ENCODE results near the gene AIPL1.

- TF ChIP-seq, protein P1, sequence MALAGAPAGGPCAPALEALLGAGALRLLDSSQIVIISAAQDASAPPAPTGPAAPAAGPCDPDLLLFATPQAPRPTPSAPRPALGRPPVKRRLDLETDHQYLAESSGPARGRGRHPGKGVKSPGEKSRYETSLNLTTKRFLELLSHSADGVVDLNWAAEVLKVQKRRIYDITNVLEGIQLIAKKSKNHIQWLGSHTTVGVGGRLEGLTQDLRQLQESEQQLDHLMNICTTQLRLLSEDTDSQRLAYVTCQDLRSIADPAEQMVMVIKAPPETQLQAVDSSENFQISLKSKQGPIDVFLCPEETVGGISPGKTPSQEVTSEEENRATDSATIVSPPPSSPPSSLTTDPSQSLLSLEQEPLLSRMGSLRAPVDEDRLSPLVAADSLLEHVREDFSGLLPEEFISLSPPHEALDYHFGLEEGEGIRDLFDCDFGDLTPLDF (CRISPR knock-in tag; IDR thresholded peaks at IDR 0.05) = no peak
- TF ChIP-seq IRF1 (CRISPR knock-in tag; IDR thresholded peaks at IDR 0.05) (no peak), ZNF317 (CRISPR knock-in tag; IDR thresholded peaks at IDR 0.05; ENCODE audit: borderline replicate concordance, low read depth) (no peak), ATF3 (CRISPR knock-in tag; conservative IDR thresholded peaks at IDR 0.05) (no peak), JAZF1 (CRISPR knock-in tag; IDR thresholded peaks at IDR 0.05) (no peak), ZNF671 (CRISPR knock-in tag; IDR thresholded peaks at IDR 0.05) (no peak)
- TF ChIP-seq, protein P2, sequence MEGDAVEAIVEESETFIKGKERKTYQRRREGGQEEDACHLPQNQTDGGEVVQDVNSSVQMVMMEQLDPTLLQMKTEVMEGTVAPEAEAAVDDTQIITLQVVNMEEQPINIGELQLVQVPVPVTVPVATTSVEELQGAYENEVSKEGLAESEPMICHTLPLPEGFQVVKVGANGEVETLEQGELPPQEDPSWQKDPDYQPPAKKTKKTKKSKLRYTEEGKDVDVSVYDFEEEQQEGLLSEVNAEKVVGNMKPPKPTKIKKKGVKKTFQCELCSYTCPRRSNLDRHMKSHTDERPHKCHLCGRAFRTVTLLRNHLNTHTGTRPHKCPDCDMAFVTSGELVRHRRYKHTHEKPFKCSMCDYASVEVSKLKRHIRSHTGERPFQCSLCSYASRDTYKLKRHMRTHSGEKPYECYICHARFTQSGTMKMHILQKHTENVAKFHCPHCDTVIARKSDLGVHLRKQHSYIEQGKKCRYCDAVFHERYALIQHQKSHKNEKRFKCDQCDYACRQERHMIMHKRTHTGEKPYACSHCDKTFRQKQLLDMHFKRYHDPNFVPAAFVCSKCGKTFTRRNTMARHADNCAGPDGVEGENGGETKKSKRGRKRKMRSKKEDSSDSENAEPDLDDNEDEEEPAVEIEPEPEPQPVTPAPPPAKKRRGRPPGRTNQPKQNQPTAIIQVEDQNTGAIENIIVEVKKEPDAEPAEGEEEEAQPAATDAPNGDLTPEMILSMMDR (IDR thresholded peaks at IDR 0.05) = no peak
Observed at GRCh38 chr17:6476810-6477179, 41.9 kb upstream of the AIPL1 start.

All from WTC11 (cell line).